ENCODE data around the gene ZNF823. TPM values are rescaled to one million over a fixed set of nuclear protein-coding genes. Genes with fewer than 3 reads are reported as not detected.

ZNF823 gene
- total RNA-seq, 1 donor from 2014 or later, result 13.1 TPM

- peak; percentile 23 to 42 for DNase-seq (ENCODE audit: low read depth in 2 of 2)
Measured at GRCh38 chr19:11737964-11738745, 591 bp downstream of the ZNF823 start.

GRCh38 chr19:11736696-11737095 is 2.0 kb downstream of the ZNF823 start:
- peak in 1 of 2 donors; percentile 10 for DNase-seq (ENCODE audit: low read depth in 2 of 2)

- DNase-seq (ENCODE audit: low read depth in 2 of 2), result no peak
Measured at GRCh38 chr19:11735375-11735774, 3.4 kb downstream of the ZNF823 start.

- DNase-seq (ENCODE audit: low read depth in 2 of 2), result no peak
Measured at GRCh38 chr19:11729586-11729985, 9.2 kb downstream of the ZNF823 start.

- DNase-seq (ENCODE audit: low read depth in 2 of 2), result no peak
Measured at GRCh38 chr19:11722414-11722813, 16.3 kb downstream of the ZNF823 start.

- no peak for DNase-seq (ENCODE audit: low read depth in 2 of 2)
Measured at GRCh38 chr19:11721681-11722080, 17.1 kb downstream of the ZNF823 start.

GRCh38 chr19:11710313-11710712 is 28.4 kb downstream of the ZNF823 start:
- no peak for DNase-seq (ENCODE audit: low read depth in 2 of 2)

GRCh38 chr19:11708457-11708856 is 30.3 kb downstream of the ZNF823 start:
- no peak for DNase-seq (ENCODE audit: low read depth in 2 of 2)

GRCh38 chr19:11705474-11705873 is 33.3 kb downstream of the ZNF823 start:
- no peak for DNase-seq (ENCODE audit: low read depth in 2 of 2)

GRCh38 chr19:11704626-11705025 is 34.1 kb downstream of the ZNF823 start:
- DNase-seq (ENCODE audit: low read depth in 2 of 2), result no peak

GRCh38 chr19:11699931-11700794 is 38.6 kb downstream of the ZNF823 start:
- DNase-seq (ENCODE audit: low read depth in 2 of 2), result peak; percentile 47 to 54

GRCh38 chr19:11698231-11698630 is 40.5 kb downstream of the ZNF823 start:
- DNase-seq (ENCODE audit: low read depth in 2 of 2), result no peak

- DNase-seq (ENCODE audit: low read depth in 2 of 2), result no peak
Measured at GRCh38 chr19:11697284-11697855, 41.4 kb downstream of the ZNF823 start.

GRCh38 chr19:11694533-11695439 is 44.0 kb downstream of the ZNF823 start:
- peak; percentile 79 to 89 for DNase-seq (ENCODE audit: low read depth in 2 of 2)

GRCh38 chr19:11693505-11694499 is 44.9 kb downstream of the ZNF823 start:
- no peak for DNase-seq (ENCODE audit: low read depth in 2 of 2)

- DNase-seq (ENCODE audit: low read depth in 2 of 2), result no peak
Measured at GRCh38 chr19:11692127-11692790, 46.5 kb downstream of the ZNF823 start.

- no peak for DNase-seq (ENCODE audit: low read depth in 2 of 2)
Measured at GRCh38 chr19:11685676-11686650, 52.8 kb downstream of the ZNF823 start.

GRCh38 chr19:11684987-11685675 is 53.6 kb downstream of the ZNF823 start:
- DNase-seq (ENCODE audit: low read depth in 2 of 2), result no peak
